Measurements from ENCODE around the gene TMA7.

TMA7 gene

GRCh38 chr3:48419597-48419996, 20.5 kb upstream of the TMA7 start:
- no peak for DNase-seq

- DNase-seq = no peak
These were observed 19.5 kb upstream of the TMA7 start for GRCh38 chr3:48420561-48420960.

- DNase-seq = no peak
These were observed 17.8 kb upstream of the TMA7 start for GRCh38 chr3:48422272-48422671.

GRCh38 chr3:48422681-48423080, 17.4 kb upstream of the TMA7 start:
- no peak for DNase-seq

- DNase-seq = no peak
These were observed 16.7 kb upstream of the TMA7 start for GRCh38 chr3:48423241-48423882.

- DNase-seq = no peak
These were observed 16.0 kb upstream of the TMA7 start for GRCh38 chr3:48423883-48424695.

GRCh38 chr3:48425281-48425812, 14.7 kb upstream of the TMA7 start:
- peak; percentile 38 for DNase-seq

GRCh38 chr3:48426401-48426909, 13.6 kb upstream of the TMA7 start:
- DNase-seq = no peak

- peak; percentile 53 for DNase-seq
These were observed 13.0 kb upstream of the TMA7 start for GRCh38 chr3:48426944-48427629.

GRCh38 chr3:48427630-48427962, 12.5 kb upstream of the TMA7 start:
- peak; percentile 55 for DNase-seq

GRCh38 chr3:48428088-48428571, 11.9 kb upstream of the TMA7 start:
- peak; percentile 41 for DNase-seq

GRCh38 chr3:48428572-48429316, 11.3 kb upstream of the TMA7 start:
- peak; percentile 84 for DNase-seq

- DNase-seq = peak; percentile 87
These were observed 10.6 kb upstream of the TMA7 start for GRCh38 chr3:48429317-48429959.

- DNase-seq = no peak
These were observed 9.9 kb upstream of the TMA7 start, which contains the start of gene PLXNB1 for GRCh38 chr3:48429960-48430707. Gene PLXNB1, minus strand, starts transcription at chr3:48430086. Its CDS starts 5,475 bp downstream, at chr3:48424611.

GRCh38 chr3:48430708-48431101, 9.4 kb upstream of the TMA7 start:
- DNase-seq = peak; percentile 1

- peak; percentile 3 for DNase-seq
These were observed 8.6 kb upstream of the TMA7 start for GRCh38 chr3:48431224-48432029.

- DNase-seq = no peak
These were observed 7.4 kb upstream of the TMA7 start for GRCh38 chr3:48432411-48433371.

- no peak for DNase-seq
These were observed 6.5 kb upstream of the TMA7 start for GRCh38 chr3:48433472-48434118.
